Ureter (tissue), 1 donor: Measurements from ENCODE around the gene G0S2. TPM values are rescaled to one million over a fixed set of nuclear protein-coding genes. Genes with fewer than 3 reads are reported as not detected.

Source experiments
- DNase-seq: peaks from one replicate; pipeline ENCODE4 v3.0.0-alpha.2; 2020; ENCODE audit warnings: low spot score
- total RNA-seq: library from RNA; stranded (reverse); gene quantifications from one replicate; pipeline ENCODE4 v1.2.4, GENCODE V29; 2023
- donor health status: DM: yes; HTN: yes; CAD: no.

Gene G0S2
- total RNA-seq, 1 donor from 2014 or later = 7.7 TPM

DNA sequence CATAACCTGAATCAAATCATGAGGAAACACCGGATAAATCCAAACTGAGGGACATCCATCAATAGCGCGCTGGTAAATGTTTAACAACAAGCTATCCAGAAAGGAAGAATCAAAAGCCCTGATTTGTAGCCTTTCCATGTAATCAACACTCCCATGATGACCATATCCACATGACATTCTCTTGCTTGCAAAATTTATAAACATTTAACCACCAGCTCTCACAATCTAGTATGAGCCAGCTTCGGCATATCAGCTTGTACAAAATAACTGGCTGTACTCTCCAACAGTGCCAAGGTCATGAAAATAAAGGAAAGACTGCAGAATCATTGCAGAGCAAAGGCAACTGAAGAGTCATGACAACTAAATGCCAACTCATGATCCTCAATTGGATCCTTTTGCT is 45.1 kb downstream of the G0S2 start:
- no peak for DNase-seq

DNA sequence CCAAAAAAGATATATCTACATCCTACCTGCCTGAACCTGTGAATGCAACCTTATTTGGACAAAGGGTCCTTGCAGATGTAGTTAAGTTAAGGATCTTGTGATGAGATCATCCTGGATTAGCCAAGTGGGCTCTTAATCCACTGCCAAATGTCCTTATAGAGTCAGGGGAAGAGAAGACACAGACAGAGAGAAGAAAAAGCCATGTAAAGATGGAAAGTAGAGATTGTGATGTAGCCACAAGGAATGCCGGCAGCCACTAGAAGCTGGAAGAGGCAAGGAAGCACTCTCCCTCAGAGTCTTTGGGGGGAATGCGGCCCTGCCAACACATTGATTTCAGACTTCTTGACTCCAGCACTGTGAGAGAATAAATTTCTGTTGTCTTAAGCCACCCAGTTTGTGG is 45.6 kb downstream of the G0S2 start:
- DNase-seq = no peak

DNA sequence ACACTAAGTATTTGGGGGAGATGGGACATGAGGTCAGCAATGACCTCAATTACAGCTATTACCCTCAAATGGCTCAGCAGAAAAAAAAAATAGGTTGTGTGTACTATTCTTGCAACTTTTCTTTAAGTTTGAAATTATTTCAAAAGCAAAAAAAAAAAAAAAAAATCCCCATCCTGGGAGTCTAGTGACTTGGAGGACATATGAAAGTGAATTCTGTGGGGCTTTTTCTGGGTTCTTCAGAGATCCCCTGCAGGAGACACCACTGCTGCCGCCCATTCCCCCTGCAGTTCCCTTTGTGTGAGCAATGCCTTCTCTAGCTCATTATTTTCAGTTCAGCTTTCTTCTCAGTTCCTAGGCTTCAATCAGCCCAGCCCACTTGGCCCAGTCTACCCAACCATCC is 46.1 kb downstream of the G0S2 start:
- no peak for DNase-seq

DNA sequence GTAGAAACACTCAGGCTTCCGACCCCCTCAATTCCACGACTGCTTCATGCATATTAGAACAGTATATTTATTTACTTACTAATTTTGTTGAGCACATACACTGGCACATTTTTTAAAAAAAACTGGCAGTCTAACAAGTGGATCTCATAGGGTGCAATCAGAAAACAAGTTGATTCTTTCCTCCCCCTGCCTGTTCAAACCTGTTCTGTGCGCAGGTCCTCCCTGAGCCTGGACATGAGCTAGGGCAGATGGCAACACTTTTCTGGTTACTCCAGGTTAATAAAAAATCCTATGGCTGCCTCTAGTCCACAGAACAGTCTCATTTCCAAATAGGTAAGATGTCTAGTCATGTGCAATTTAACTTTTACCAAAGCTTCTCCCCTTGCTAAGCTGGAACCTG is 48.1 kb downstream of the G0S2 start:
- no peak for DNase-seq

DNA sequence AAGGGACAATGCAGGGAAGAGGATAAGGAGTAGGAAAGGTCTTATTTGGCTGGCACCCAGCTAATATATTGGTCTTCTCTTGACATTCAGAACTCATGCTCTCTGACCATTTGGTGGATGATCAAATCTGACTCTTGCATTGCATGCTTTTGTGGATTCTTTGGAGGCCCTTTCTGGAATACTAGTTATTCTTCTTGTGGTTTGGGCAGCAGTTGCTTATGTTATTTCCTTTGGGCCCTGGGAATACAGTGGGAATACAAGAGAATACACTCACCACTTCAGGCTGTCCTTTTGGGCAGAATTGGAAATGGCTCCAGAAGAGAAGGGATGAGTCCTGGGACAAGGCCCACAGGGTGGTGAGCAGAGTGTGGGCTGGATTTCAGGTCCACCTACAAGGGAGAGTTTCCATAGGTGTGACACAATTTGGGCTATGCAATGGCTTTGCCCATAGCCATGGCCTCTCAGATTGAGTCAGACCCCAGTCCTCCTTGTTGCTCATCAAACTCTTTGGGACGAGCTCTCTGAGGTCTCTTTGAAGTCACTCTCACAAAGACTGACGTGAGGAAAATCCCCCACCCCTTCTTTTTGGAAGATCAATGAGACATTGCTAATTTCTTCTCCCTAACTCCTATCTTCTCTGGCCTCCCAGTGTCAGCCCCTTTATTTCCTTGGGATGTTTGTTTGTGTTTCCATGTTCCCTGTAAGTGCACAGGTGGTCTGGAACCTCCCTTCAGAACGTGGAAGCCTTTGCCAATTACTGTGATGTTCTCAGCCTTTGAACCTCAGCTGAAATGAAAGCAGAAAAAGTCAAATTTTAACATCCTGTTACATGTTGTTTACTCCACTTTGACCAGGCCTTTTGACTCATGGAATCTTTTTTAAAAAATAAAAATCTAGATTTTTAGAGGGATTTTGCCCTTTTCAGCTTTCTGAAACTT is 48.8 kb downstream of the G0S2 start:
- DNase-seq = no peak

Other genes starting within 250 kb of the G0S2 start
- gene CAMK1G, start 91.7 kb upstream of the G0S2 start, total RNA-seq = 0.68 TPM
- gene LAMB3, start 23.0 kb upstream of the G0S2 start, total RNA-seq = 58.5 TPM
- 4.1 TPM for gene HSD11B1, start 29.4 kb downstream of the G0S2 start, total RNA-seq
- 6.2 TPM for gene TRAF3IP3, start 80.6 kb downstream of the G0S2 start, total RNA-seq
- 3.5 TPM for gene C1orf74, start 109.1 kb downstream of the G0S2 start, total RNA-seq
- 102 TPM for gene IRF6, start 130.7 kb downstream of the G0S2 start, total RNA-seq
- 13.8 TPM for gene UTP25, start 152.6 kb downstream of the G0S2 start, total RNA-seq